Ishikawa (cell line): ENCODE data around the gene SCAF11.

Experiments used
- CEBPB ChIP-seq: IDR thresholded peaks from 2 replicates; pipeline ENCODE4 v1.6.1; 2012
- CREB1 ChIP-seq: IDR thresholded peaks from 2 replicates; pipeline ENCODE4 v1.6.1; 2012; ENCODE audit warnings: low read depth
- EGR1 ChIP-seq: IDR thresholded peaks from 2 replicates; pipeline ENCODE4 v1.6.1; 2012
- EP300 ChIP-seq: IDR thresholded peaks from 2 replicates; pipeline ENCODE4 v1.6.1; 2012; ENCODE audit warnings: borderline replicate concordance
- FOXM1 ChIP-seq: IDR thresholded peaks from 2 replicates; pipeline ENCODE4 v1.6.1; 2012; ENCODE audit warnings: low read depth, borderline replicate concordance
- NFIC ChIP-seq: IDR thresholded peaks from 2 replicates; pipeline ENCODE4 v1.6.1; 2012
- RAD21 ChIP-seq: IDR thresholded peaks from 2 replicates; pipeline ENCODE4 v1.6.1; 2012; ENCODE audit warnings: low read depth
- TAF1 ChIP-seq: IDR thresholded peaks from 2 replicates; pipeline ENCODE4 v1.6.1; 2012; ENCODE audit warnings: low read depth, mild to moderate bottlenecking
- TCF12 ChIP-seq: IDR thresholded peaks from 2 replicates; pipeline ENCODE4 v1.6.1; 2012; ENCODE audit warnings: low read depth
- TEAD4 ChIP-seq: IDR thresholded peaks from 2 replicates; pipeline ENCODE4 v1.6.1; 2012
- YY1 ChIP-seq: IDR thresholded peaks from 2 replicates; pipeline ENCODE4 v1.6.1; 2012; ENCODE audit warnings: low read depth
- ZBTB7A ChIP-seq: IDR thresholded peaks from 2 replicates; pipeline ENCODE4 v1.6.1; 2012; ENCODE audit warnings: low read depth
- TF ChIP-seq, protein P1 (sequence below): IDR thresholded peaks from 2 replicates; pipeline ENCODE4 v1.6.1; 2012; ENCODE audit warnings: low read depth, mild to moderate bottlenecking
- TF ChIP-seq, protein P2 (sequence below): IDR thresholded peaks from 2 replicates; pipeline ENCODE4 v1.6.1; 2012
- TF ChIP-seq, protein P3 (sequence below): IDR thresholded peaks from 2 replicates; pipeline ENCODE4 v1.6.1; 2012

Gene SCAF11

DNA sequence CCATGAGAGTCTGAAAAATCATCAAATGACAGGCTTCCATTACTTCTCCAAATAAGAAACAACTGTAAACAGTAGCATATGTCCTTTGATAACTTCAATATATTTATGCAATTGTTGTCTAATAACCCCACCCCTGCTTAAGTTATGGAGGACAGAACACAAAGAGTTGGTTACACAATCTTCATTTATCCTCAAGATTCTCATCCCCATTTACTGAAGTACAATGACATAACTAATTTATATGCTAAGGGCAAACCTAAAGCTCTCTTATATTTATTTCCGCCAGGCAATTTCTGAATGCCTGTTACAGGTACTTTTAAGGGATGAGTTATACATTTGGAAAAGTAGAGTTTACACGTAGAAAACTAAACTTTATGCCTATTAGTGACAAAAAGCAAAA, 12.3 kb downstream of the SCAF11 start:
- TF ChIP-seq TCF12 (no peak), NFIC (no peak), RAD21 (no peak), CREB1 (no peak), TEAD4 (no peak), ZBTB7A (no peak), EGR1 (no peak)
- TF ChIP-seq, protein P1, sequence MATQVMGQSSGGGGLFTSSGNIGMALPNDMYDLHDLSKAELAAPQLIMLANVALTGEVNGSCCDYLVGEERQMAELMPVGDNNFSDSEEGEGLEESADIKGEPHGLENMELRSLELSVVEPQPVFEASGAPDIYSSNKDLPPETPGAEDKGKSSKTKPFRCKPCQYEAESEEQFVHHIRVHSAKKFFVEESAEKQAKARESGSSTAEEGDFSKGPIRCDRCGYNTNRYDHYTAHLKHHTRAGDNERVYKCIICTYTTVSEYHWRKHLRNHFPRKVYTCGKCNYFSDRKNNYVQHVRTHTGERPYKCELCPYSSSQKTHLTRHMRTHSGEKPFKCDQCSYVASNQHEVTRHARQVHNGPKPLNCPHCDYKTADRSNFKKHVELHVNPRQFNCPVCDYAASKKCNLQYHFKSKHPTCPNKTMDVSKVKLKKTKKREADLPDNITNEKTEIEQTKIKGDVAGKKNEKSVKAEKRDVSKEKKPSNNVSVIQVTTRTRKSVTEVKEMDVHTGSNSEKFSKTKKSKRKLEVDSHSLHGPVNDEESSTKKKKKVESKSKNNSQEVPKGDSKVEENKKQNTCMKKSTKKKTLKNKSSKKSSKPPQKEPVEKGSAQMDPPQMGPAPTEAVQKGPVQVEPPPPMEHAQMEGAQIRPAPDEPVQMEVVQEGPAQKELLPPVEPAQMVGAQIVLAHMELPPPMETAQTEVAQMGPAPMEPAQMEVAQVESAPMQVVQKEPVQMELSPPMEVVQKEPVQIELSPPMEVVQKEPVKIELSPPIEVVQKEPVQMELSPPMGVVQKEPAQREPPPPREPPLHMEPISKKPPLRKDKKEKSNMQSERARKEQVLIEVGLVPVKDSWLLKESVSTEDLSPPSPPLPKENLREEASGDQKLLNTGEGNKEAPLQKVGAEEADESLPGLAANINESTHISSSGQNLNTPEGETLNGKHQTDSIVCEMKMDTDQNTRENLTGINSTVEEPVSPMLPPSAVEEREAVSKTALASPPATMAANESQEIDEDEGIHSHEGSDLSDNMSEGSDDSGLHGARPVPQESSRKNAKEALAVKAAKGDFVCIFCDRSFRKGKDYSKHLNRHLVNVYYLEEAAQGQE = no peak
- TF ChIP-seq, protein P2, sequence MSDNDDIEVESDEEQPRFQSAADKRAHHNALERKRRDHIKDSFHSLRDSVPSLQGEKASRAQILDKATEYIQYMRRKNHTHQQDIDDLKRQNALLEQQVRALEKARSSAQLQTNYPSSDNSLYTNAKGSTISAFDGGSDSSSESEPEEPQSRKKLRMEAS = no peak

DNA sequence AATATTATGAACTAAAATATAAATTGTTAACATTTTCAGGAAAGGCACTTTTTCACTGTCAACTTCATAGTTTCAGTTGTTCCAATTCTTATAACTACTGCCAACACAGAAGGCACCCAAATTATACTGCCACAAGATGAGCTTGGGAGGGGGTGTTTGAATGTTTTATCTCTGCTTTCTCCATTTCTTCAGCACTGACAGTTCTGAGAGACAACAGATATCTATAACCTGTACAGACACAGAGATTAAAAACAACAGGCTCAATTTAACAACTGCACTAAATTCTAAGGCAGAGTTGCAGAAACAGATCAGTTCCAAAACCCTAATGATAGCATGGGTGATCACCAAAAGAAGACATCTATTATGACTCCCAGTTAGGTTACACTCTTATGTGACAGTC, 12.8 kb downstream of the SCAF11 start:
- TF ChIP-seq YY1 = no peak
- TF ChIP-seq NFIC = no peak
- no peak for TF ChIP-seq TEAD4
- TF ChIP-seq, protein P1 = no peak
- no peak for TF ChIP-seq EP300
- TF ChIP-seq, protein P3, sequence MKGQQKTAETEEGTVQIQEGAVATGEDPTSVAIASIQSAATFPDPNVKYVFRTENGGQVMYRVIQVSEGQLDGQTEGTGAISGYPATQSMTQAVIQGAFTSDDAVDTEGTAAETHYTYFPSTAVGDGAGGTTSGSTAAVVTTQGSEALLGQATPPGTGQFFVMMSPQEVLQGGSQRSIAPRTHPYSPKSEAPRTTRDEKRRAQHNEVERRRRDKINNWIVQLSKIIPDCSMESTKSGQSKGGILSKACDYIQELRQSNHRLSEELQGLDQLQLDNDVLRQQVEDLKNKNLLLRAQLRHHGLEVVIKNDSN = no peak
- TF ChIP-seq TCF12 = no peak
- TF ChIP-seq ZBTB7A = no peak
- TF ChIP-seq EGR1 = no peak
- no peak for TF ChIP-seq CEBPB

DNA sequence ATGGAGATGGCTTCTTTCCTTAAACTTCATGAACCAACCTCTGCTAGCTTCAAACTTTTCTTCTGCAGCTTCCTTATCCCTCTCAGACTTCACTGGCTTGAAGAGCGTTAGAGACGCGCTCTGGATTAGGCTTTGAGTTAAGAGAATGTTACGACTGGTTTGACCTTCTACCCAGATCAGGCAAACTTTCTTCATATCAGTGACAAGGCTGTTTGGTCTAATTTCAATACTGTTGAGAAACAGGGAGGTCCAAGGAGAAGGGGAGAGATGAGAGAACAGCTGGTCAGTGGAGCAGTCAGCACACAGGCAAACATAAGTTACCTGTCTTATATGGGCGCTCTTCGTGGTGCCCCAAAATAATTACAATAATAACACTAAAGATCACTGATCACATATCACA, 14.9 kb downstream of the SCAF11 start:
- no peak for TF ChIP-seq YY1

DNA sequence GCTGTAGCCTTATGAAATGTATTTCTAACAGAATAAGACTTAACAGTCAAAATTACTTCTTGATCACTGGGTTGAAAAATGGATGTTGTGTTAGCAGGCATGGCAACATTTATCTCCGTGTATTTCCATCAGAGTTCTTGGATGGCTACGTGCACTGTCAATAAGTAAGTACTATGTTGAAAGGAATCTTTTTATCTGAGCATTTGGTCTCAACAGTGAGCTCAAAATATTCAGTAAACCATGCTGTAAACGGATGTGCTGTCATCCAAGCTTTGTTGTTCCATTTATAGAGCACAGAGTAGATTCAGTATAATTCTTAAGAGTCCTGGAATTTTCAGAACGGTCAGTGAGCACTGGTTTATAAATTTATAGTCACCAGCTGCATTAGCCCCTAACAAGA, 15.5 kb downstream of the SCAF11 start:
- TF ChIP-seq YY1 (no peak), TCF12 (no peak), CREB1 (no peak)

DNA sequence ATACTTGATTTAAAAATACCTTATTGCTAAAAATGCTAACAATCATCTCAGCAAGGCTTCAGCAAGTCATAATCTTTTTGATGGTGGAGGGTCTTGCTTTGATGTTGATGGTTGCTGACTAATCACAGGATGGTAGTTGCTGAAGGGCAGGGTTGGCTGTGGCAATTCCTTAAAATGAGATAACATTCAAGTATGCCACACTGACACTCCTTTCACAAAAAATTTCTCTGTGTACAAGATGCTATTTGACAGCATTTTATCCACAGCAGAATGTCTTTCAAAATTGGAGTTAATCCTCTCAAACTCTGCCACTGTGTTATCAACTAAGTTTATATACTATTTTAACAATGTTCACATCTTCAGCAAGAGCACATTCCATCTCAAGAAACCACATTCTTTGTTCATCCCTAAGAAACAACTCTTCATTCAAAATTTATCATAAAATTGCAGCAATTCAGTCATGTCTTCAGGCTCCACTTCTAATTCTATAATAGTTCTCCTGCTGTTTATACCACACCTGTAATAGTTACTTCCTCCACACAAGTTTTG, 16.1 kb downstream of the SCAF11 start:
- TF ChIP-seq, protein P2 = no peak

DNA sequence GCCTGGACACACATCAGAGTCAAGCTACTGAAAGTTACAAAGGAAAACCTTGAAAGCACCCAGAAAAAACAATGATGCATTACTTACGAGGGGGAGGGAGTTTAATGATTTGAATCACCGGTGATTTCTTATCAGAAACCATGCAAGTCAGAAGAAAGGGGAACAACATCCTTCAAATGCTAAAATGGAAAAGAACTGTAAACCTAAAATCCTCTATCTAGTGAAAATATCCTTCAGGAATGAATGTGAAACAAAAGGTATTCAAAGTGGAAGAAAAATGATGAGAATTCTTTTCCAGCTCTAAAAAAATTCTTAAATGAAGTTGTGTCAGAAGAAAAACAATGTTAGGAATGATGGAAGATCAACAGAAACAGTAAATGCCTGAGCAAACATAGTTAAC, 16.8 kb downstream of the SCAF11 start:
- TF ChIP-seq, protein P1 = no peak
- TF ChIP-seq, protein P3 = no peak
- TF ChIP-seq TAF1 = no peak
- TF ChIP-seq EGR1 = no peak

DNA sequence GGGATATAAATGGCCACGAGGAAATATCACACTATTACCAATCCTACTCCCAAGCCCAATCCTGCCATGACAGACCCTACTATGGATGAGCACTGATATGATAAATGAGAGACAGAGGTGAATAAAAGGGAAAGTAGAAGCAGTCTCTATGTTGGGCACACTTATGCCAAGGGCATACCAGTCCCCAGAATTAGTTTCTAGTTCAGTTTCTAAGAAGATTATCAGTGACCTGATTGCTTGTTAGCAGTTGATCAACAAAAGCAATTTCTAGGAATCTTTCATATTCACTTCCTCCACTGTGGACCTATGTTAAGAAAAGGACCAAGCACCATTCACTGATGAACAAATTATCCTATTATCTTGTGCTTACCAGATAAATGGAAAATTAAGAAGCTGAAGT, 20.0 kb downstream of the SCAF11 start:
- no peak for TF ChIP-seq YY1
- TF ChIP-seq TEAD4 = no peak
- TF ChIP-seq TAF1 = no peak
- no peak for TF ChIP-seq RAD21
- TF ChIP-seq, protein P1 = no peak
- TF ChIP-seq, protein P2 = no peak
- no peak for TF ChIP-seq TCF12
- TF ChIP-seq CEBPB = no peak
- TF ChIP-seq EGR1 = no peak
- no peak for TF ChIP-seq EP300
- no peak for TF ChIP-seq CREB1
- TF ChIP-seq, protein P3 = no peak
- TF ChIP-seq NFIC = no peak
- TF ChIP-seq FOXM1 = no peak
